ENCODE data around the gene DBX1.

DNA sequence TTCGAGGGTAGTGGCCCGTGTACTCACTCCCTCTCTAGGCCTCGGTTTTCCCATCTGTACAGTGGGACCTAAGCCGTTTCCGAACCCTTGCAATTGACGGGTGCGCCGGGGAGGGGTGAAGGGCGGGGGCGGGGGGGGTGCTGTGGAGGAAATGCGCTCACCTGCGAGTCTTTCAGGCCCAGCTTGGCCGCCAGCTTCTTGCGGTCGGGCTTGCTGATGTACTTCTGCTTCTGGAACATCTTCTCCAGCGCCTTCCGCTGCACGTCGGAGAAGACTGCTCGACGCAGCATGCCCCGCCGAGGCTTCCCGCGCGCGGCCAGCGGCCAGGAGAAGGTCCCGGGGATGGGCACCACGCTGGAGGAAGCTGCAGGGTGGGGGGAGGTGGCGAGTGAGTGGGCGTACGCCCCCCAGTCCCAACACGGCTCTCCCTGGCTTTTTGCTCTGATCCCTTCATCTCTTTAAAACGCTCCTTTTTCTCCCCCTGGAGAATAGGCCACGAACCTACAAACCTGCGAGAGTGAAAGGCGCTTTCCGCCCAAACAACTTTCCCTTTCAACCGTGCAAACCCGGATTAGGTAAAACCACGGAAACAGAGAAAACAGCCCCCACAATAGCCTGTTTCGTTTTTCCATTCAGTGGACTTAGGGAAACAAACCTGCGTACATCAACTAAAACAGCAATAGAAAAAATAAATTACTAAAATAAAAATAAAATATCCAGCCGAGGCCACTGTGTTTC is 3.2 kb downstream of the DBX1 start:
- no peak for TF ChIP-seq SREBF2 (IDR thresholded peaks at IDR 0.05)
- TF ChIP-seq, protein P1, sequence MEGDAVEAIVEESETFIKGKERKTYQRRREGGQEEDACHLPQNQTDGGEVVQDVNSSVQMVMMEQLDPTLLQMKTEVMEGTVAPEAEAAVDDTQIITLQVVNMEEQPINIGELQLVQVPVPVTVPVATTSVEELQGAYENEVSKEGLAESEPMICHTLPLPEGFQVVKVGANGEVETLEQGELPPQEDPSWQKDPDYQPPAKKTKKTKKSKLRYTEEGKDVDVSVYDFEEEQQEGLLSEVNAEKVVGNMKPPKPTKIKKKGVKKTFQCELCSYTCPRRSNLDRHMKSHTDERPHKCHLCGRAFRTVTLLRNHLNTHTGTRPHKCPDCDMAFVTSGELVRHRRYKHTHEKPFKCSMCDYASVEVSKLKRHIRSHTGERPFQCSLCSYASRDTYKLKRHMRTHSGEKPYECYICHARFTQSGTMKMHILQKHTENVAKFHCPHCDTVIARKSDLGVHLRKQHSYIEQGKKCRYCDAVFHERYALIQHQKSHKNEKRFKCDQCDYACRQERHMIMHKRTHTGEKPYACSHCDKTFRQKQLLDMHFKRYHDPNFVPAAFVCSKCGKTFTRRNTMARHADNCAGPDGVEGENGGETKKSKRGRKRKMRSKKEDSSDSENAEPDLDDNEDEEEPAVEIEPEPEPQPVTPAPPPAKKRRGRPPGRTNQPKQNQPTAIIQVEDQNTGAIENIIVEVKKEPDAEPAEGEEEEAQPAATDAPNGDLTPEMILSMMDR (IDR thresholded peaks at IDR 0.05) = no peak
- no peak for TF ChIP-seq RNF2 (IDR thresholded peaks at IDR 0.05; ENCODE audit: borderline replicate concordance, low read depth)
- no peak for TF ChIP-seq ELK1 (IDR thresholded peaks at IDR 0.05; ENCODE audit: low read depth, low read length)
- TF ChIP-seq CHD2 (IDR thresholded peaks at IDR 0.05; ENCODE audit: low read length, partially characterized antibody) = no peak
- TF ChIP-seq POLR2A (IDR thresholded peaks at IDR 0.05; ENCODE audit: low read length) = no peak
- TF ChIP-seq TP53 (CRISPR knock-in tag; IDR thresholded peaks at IDR 0.05) = no peak
- TF ChIP-seq MYC (IDR thresholded peaks at IDR 0.05; ENCODE audit: borderline replicate concordance, low read length) = no peak
